Measurements from ENCODE around the gene ADAMTS2.
"Not testable (repeated sequence)": the region's sequence is repeated elsewhere in the genome, so short reads cannot be mapped to it uniquely, and the experiment has no call there.

Gene ADAMTS2

DNA sequence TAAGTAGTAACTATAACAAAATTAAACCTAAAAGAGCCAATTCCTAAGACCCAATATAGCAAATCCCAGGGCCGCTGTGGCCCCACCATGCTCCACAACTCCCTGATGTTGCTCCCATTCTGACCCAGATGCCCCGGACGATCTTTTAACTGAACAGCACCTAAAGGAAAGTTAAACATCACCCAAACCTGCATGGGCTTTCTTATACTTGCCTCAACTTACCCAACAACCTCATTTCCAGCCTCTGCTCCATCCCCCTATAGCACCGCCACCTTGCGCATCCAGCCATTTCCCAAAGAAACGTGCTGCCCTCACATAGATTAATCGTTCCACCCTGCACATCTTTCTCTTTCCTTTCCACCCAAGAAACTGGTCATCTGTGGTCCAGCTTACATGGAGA, 230.5 kb downstream of the ADAMTS2 start:
- TF ChIP-seq, protein P1, sequence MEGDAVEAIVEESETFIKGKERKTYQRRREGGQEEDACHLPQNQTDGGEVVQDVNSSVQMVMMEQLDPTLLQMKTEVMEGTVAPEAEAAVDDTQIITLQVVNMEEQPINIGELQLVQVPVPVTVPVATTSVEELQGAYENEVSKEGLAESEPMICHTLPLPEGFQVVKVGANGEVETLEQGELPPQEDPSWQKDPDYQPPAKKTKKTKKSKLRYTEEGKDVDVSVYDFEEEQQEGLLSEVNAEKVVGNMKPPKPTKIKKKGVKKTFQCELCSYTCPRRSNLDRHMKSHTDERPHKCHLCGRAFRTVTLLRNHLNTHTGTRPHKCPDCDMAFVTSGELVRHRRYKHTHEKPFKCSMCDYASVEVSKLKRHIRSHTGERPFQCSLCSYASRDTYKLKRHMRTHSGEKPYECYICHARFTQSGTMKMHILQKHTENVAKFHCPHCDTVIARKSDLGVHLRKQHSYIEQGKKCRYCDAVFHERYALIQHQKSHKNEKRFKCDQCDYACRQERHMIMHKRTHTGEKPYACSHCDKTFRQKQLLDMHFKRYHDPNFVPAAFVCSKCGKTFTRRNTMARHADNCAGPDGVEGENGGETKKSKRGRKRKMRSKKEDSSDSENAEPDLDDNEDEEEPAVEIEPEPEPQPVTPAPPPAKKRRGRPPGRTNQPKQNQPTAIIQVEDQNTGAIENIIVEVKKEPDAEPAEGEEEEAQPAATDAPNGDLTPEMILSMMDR (conservative IDR thresholded peaks at IDR 0.05), result no peak
- no peak overlapping the region for H3K27ac ChIP-seq

DNA sequence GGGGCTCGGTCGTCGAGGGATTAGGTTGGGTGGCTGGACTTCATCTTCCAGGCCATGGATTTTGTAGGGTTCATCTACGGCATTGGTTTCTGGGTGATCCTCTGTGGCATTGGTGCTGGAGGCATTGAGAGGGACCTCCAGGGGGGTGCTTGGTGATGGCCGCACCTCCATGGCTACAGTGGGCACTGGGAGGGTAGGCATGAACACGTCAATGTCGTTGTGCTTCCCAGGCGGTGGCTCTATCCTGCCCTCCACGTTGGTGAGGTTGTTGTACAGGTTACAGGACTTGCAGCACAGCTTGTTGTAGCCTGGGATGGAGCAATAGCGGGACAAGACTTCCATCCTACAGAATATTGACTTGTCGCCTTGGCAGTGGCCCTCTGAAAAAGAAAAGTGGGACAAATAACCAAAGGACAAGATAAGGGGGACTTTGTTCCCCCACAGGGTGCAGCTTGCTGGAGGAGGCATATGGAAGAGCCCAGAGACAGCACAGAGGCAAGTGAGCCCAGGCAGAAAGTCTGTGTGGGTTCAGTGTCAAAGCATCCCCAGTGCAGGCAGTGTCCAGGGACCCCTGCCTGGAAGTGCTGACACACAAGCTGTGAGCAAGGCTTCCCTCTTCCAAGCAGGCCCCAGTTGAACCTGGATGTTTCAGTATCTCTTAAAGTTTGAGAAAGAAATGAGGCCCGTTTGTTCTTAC, 231.2 kb downstream of the ADAMTS2 start:
- H3K27ac ChIP-seq, result no peak overlapping the region
- TF ChIP-seq, protein P1 (conservative IDR thresholded peaks at IDR 0.05), result no peak

DNA sequence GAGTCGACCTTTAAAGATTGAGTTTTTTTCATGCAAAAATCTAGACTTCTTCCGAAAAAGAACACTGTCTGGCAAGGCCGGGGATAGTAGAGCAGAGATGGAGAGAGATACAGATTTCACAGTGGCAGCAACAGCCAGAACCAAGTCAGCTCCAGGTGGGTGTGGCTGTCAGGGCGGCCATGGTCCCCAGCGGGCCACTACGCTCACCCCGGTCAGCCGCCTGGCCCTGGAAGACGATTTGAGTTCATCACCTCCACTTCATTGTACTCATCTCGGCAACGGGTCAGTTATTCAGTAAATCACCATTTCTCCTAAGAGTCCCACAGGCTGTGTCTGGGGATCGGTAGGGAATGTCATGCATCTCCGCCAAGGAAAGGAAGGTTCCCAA, 232.1 kb downstream of the ADAMTS2 start:
- no peak overlapping the region for H3K27ac ChIP-seq
- TF ChIP-seq, protein P1 (conservative IDR thresholded peaks at IDR 0.05), result no peak

DNA sequence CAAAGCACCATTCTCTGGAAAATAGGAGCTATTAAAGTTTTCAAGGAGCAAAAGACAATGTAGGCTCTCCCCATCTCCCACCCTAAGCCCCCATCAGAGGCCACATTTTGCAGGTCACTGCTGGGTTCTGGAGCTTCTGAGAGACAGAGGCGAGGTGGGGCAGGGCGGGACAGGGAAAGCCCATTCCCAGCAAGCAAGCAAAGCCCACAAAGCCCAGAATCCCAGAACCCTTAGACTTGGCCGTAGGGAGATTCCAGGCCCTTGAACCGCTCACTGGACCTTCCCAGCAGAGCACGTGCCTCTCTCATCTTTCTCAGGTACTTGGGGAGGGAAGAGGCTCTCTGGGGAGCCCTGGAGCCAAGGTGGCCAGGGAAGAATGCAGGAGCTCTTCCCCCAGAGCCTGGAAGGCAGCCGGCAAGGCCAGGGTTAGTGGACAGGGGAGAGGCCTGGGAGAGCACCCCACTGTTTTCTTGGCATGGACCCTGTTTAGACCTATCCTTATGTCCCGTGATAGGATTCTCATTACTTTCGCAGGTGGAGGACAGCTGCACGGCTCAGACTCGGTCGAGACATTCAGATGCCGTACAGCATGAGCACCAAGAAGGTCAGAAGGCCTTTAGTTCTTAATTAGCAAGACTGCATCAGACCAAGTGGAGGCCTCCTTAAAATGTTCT, 232.7 kb downstream of the ADAMTS2 start:
- TF ChIP-seq, protein P1 (conservative IDR thresholded peaks at IDR 0.05), result no peak
- no peak overlapping the region for H3K27ac ChIP-seq

DNA sequence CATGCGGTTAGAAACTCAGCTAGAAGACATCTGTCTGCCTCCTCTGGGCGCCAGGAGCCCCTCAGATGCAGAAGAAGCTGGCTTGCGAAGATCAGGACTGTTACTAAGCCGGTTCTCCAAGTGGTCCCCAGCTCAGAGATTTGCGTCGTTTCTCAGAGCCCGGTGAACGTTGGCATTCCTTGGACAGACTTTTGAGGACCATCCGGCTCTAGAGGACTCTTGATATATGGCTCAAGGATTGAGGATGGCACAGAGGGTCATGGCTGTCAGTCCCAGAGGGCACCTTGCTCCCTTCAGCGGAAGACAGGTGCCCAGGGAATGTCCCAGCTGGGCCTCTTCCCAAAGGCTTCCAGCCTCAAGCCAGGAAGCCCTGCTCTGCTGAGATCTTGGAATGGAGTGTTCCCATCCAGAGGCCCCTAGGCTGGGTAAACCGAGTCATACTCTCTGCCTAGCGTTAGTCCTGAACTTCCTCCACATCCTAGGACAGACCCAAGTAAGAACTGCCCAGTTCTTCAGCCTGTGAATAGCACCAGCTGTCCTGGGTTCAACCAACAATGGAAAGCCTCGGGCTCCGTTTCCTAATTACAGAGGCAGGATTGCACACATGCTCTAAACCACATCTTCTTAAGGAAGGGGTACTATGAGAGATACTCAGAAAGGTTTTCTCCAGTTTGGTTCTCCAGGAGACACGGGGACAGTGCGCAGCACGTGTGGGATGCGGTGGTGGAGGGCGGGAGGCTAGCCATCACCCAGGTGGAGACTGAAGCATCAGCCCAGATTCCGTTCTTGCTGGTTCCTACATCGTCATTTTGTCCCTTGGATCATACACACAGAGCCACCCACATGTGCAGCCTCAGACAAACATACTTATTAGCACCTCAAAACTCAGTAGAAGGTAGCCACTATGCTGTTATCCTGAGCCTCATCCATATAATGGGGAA, 233.7 kb downstream of the ADAMTS2 start:
- H3K27ac ChIP-seq, result no peak overlapping the region
- TF ChIP-seq, protein P1 (conservative IDR thresholded peaks at IDR 0.05), result no peak

DNA sequence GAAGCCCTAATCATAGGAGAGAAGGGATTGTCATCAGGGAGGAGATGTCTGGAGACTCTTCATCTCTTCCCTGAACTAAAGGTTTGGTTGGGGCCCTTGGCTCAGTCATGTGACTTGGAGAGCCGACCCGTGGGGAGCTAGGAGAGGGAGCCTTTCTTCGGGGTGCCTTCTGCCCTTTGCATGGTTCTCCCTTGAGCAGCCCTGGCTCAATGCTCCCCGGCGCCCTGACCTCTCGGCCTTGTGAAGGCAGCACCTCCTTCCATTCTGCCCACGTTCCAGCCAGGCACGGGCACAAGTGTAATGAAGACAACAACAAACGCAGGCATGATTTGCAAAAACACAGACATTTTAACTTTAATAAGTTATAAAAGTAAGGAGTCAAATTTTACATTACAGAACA, 234.7 kb downstream of the ADAMTS2 start:
- no peak overlapping the region for H3K27ac ChIP-seq
- TF ChIP-seq, protein P1 (conservative IDR thresholded peaks at IDR 0.05), result no peak

DNA sequence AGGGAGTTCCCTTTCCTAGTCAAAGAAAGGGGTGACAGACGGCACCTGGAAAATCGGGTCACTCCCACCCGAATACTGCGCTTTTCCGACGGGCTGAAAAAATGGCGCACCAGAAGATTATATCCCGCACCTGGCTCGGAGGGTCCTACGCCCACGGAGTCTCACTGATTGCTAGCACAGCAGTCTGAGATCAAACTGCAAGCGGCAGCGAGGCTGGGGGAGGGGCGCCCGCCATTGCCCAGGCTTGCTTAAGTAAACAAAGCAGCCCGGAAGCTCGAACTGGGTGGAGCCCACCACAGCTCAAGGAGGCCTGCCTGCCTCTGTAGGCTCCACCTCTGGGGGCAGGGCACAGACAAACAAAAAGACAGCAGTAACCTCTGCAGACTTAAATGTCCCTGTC, 244.0 kb downstream of the ADAMTS2 start:
- not testable (repeated sequence) for H3K27ac ChIP-seq

All from VCaP (cell line).